ENCODE results near the gene SGTB.

SGTB gene

GRCh38 chr5:65699338-65699737 lies 22.6 kb downstream of the SGTB start:
- TF ChIP-seq TEAD4 (IDR thresholded peaks at IDR 0.05) (no peak), ZBTB7A (IDR thresholded peaks at IDR 0.05; ENCODE audit: low read depth) (no peak), FOXM1 (IDR thresholded peaks at IDR 0.05; ENCODE audit: borderline replicate concordance, low read depth) (no peak), TCF12 (IDR thresholded peaks at IDR 0.05; ENCODE audit: low read depth) (no peak), MAX (IDR thresholded peaks at IDR 0.05) (no peak), TAF1 (IDR thresholded peaks at IDR 0.05; ENCODE audit: low read depth) (no peak)

- TF ChIP-seq FOXM1 (IDR thresholded peaks at IDR 0.05; ENCODE audit: borderline replicate concordance, low read depth) (no peak), REST (IDR thresholded peaks at IDR 0.05; ENCODE audit: low read depth) (no peak), TEAD4 (IDR thresholded peaks at IDR 0.05) (no peak), NFIC (IDR thresholded peaks at IDR 0.05) (no peak), TCF12 (IDR thresholded peaks at IDR 0.05; ENCODE audit: low read depth) (no peak), TAF1 (IDR thresholded peaks at IDR 0.05; ENCODE audit: low read depth) (no peak)
Observed at GRCh38 chr5:65696892-65697291, 25.0 kb downstream of the SGTB start.

GRCh38 chr5:65695896-65696295 lies 26.0 kb downstream of the SGTB start:
- TF ChIP-seq TCF12 (IDR thresholded peaks at IDR 0.05; ENCODE audit: low read depth) (no peak), TEAD4 (IDR thresholded peaks at IDR 0.05) (no peak), ZBTB7A (IDR thresholded peaks at IDR 0.05; ENCODE audit: low read depth) (no peak)

- TF ChIP-seq NFIC (IDR thresholded peaks at IDR 0.05) (no peak), TAF1 (IDR thresholded peaks at IDR 0.05; ENCODE audit: low read depth) (no peak), MAX (IDR thresholded peaks at IDR 0.05) (no peak), TEAD4 (IDR thresholded peaks at IDR 0.05) (no peak), EP300 (IDR thresholded peaks at IDR 0.05; ENCODE audit: borderline replicate concordance) (no peak), EGR1 (IDR thresholded peaks at IDR 0.05) (no peak), YY1 (IDR thresholded peaks at IDR 0.05; ENCODE audit: low read depth) (no peak), USF1 (IDR thresholded peaks at IDR 0.05) (no peak), REST (IDR thresholded peaks at IDR 0.05; ENCODE audit: low read depth) (no peak), FOXM1 (IDR thresholded peaks at IDR 0.05; ENCODE audit: borderline replicate concordance, low read depth) (no peak), ZBTB7A (IDR thresholded peaks at IDR 0.05; ENCODE audit: low read depth) (no peak), CEBPB (IDR thresholded peaks at IDR 0.05) (no peak), TCF12 (IDR thresholded peaks at IDR 0.05; ENCODE audit: low read depth) (no peak), CREB1 (IDR thresholded peaks at IDR 0.05; ENCODE audit: low read depth) (no peak), RAD21 (IDR thresholded peaks at IDR 0.05; ENCODE audit: low read depth) (no peak)
Observed at GRCh38 chr5:65695162-65695755, 26.6 kb downstream of the SGTB start.

GRCh38 chr5:65693121-65693520 lies 28.8 kb downstream of the SGTB start:
- TF ChIP-seq YY1 (IDR thresholded peaks at IDR 0.05; ENCODE audit: low read depth), result no peak
- no peak for TF ChIP-seq CREB1 (IDR thresholded peaks at IDR 0.05; ENCODE audit: low read depth)
- no peak for TF ChIP-seq EP300 (IDR thresholded peaks at IDR 0.05; ENCODE audit: borderline replicate concordance)
- TF ChIP-seq TAF1 (IDR thresholded peaks at IDR 0.05; ENCODE audit: low read depth), result no peak
- no peak for TF ChIP-seq CEBPB (IDR thresholded peaks at IDR 0.05)
- TF ChIP-seq NFIC (IDR thresholded peaks at IDR 0.05), result no peak
- no peak for TF ChIP-seq RAD21 (IDR thresholded peaks at IDR 0.05; ENCODE audit: low read depth)
- TF ChIP-seq FOXM1 (IDR thresholded peaks at IDR 0.05; ENCODE audit: borderline replicate concordance, low read depth), result no peak
- TF ChIP-seq MAX (IDR thresholded peaks at IDR 0.05), result no peak

- TF ChIP-seq CREB1 (IDR thresholded peaks at IDR 0.05; ENCODE audit: low read depth) (no peak), YY1 (IDR thresholded peaks at IDR 0.05; ENCODE audit: low read depth) (no peak), TEAD4 (IDR thresholded peaks at IDR 0.05) (no peak), REST (IDR thresholded peaks at IDR 0.05; ENCODE audit: low read depth) (no peak), NFIC (IDR thresholded peaks at IDR 0.05) (no peak), RAD21 (IDR thresholded peaks at IDR 0.05; ENCODE audit: low read depth) (no peak), TCF12 (IDR thresholded peaks at IDR 0.05; ENCODE audit: low read depth) (no peak), TAF1 (IDR thresholded peaks at IDR 0.05; ENCODE audit: low read depth) (no peak), MAX (IDR thresholded peaks at IDR 0.05) (no peak), FOXM1 (IDR thresholded peaks at IDR 0.05; ENCODE audit: borderline replicate concordance, low read depth) (no peak), EP300 (IDR thresholded peaks at IDR 0.05; ENCODE audit: borderline replicate concordance) (no peak), USF1 (IDR thresholded peaks at IDR 0.05) (no peak), ZBTB7A (IDR thresholded peaks at IDR 0.05; ENCODE audit: low read depth) (no peak), CEBPB (IDR thresholded peaks at IDR 0.05) (no peak), EGR1 (IDR thresholded peaks at IDR 0.05) (no peak)
Observed at GRCh38 chr5:65682148-65682547, 39.8 kb downstream of the SGTB start.

Data from Ishikawa (cell line).